RKO (cell line): Measurements from ENCODE around the gene SLC15A4.
"Not testable (repeated sequence)": the region's sequence is repeated elsewhere in the genome, so short reads cannot be mapped to it uniquely, and the experiment has no call there.

Experiments
- DNase-seq: peaks from one replicate; pipeline ENCODE4 v3.0.0-alpha.2; 2016; ENCODE audit warnings: low spot score

SLC15A4 gene

GRCh38 chr12:128823916-128824839 lies at the start of gene SLC15A4:
SLC15A4 (minus strand) TSS chr12:128823958; CDS start chr12:128823943, 15 bp downstream.
- peak; percentile 92 for DNase-seq

GRCh38 chr12:128872303-128872702 lies 48.5 kb upstream of the SLC15A4 start:
- DNase-seq = no peak

- no peak for DNase-seq
Measured at GRCh38 chr12:128871516-128871892, 47.7 kb upstream of the SLC15A4 start.

- no peak for DNase-seq
Measured at GRCh38 chr12:128867466-128867865, 43.7 kb upstream of the SLC15A4 start.

- DNase-seq = no peak
Measured at GRCh38 chr12:128864516-128865186, 40.9 kb upstream of the SLC15A4 start.

GRCh38 chr12:128863957-128864356 lies 40.2 kb upstream of the SLC15A4 start:
- DNase-seq = no peak

GRCh38 chr12:128861226-128862016 lies 37.7 kb upstream of the SLC15A4 start:
- no peak for DNase-seq

- no peak for DNase-seq
Measured at GRCh38 chr12:128859311-128859710, 35.6 kb upstream of the SLC15A4 start.

GRCh38 chr12:128857133-128857763 lies 33.5 kb upstream of the SLC15A4 start:
- DNase-seq = no peak

- DNase-seq = no peak
Measured at GRCh38 chr12:128856791-128857078, 33.0 kb upstream of the SLC15A4 start.

GRCh38 chr12:128856035-128856790 lies 32.5 kb upstream of the SLC15A4 start:
- no peak for DNase-seq

- DNase-seq = no peak
Measured at GRCh38 chr12:128853600-128854197, 29.9 kb upstream of the SLC15A4 start.

- DNase-seq = no peak
Measured at GRCh38 chr12:128852885-128853599, 29.3 kb upstream of the SLC15A4 start, which contains the start of gene GLT1D1. GLT1D1 (plus strand) TSS chr12:128853478; CDS start chr12:128853582, 104 bp downstream.

- no peak for DNase-seq
Measured at GRCh38 chr12:128852026-128852698, 28.4 kb upstream of the SLC15A4 start.

GRCh38 chr12:128851429-128851828 lies 27.7 kb upstream of the SLC15A4 start:
- not testable (repeated sequence) for DNase-seq

- no peak for DNase-seq
Measured at GRCh38 chr12:128850400-128850799, 26.6 kb upstream of the SLC15A4 start.

GRCh38 chr12:128849806-128850205 lies 26.0 kb upstream of the SLC15A4 start:
- not testable (repeated sequence) for DNase-seq

GRCh38 chr12:128848371-128848770 lies 24.6 kb upstream of the SLC15A4 start:
- DNase-seq = no peak

- not testable (repeated sequence) for DNase-seq
Measured at GRCh38 chr12:128846671-128847070, 22.9 kb upstream of the SLC15A4 start.
